Left cardiac atrium (tissue), 4 donors: ENCODE measurements around the gene COL9A3. TPM values are rescaled to one million over a fixed set of nuclear protein-coding genes. Genes with fewer than 3 reads are reported as not detected.

Source experiments
- ATAC-seq, 2 donors: fragments of 200-7000 bp; cut with Tn5 transposase; one replicate each; pipeline ENCODE4 v1.9.1; 2020; ENCODE audit warnings: mild to moderate bottlenecking in 2 of 2, moderate library complexity in 2 of 2
- DNase-seq: peaks from one replicate; pipeline ENCODE4 v3.0.0-alpha.2; 2020
- intact Hi-C, 2 donors: fragments of 100-400 bp; cut with DNase I; formaldehyde crosslinking; loops; one replicate each; pipeline versions ENCODE4 v1.14.1 to v1.15.1; 2022 to 2023
- total RNA-seq, 2 donors: library from RNA; stranded (reverse); fragmentation: NEBNext Ultra II Directional; extraction: Animal tissue kit (Norgen Biotek cat#: 25700); gene quantifications; one replicate each; pipeline ENCODE4 v1.2.1, GENCODE V29; 2021
- donor health status: DM: no; HTN: yes; CAD: no.
- donor health status: DM: no; HTN: yes; CAD: no; lungs with severe emphysema.
- donor health status: DM: yes; HTN: yes; CAD: no.
- donor health status: Dilated cardiomyopathy.

Gene COL9A3
- total RNA-seq, 2 donors from 2014 or later: 4.0 to 4.7 TPM

GRCh38 chr20:62828511-62829230, 11.8 kb downstream of the COL9A3 start:
- ATAC-seq (no peak), DNase-seq (no peak)
- intact Hi-C loops: no loop called here

GRCh38 chr20:62829231-62830230, 12.7 kb downstream of the COL9A3 start:
- DNase-seq (peak; percentile 20), ATAC-seq (no peak)
- intact Hi-C loops: no loop called here

- no peak for DNase-seq
Measured at GRCh38 chr20:62830251-62830650, 13.4 kb downstream of the COL9A3 start.

GRCh38 chr20:62830821-62831220, 14.0 kb downstream of the COL9A3 start:
- DNase-seq (no peak), ATAC-seq (no peak)

More at GRCh38 chr20:62830251-62830650, 13.4 kb downstream of the COL9A3 start:
- no peak for ATAC-seq
- intact Hi-C loops: no loop called here

GRCh38 chr20:62831361-62831788, 14.5 kb downstream of the COL9A3 start:
- intact Hi-C loops: no loop called here
- DNase-seq (no peak), ATAC-seq (no peak)

More at GRCh38 chr20:62830821-62831220, 14.0 kb downstream of the COL9A3 start:
- intact Hi-C loops: no loop called here

- ATAC-seq: no peak
- intact Hi-C loops: no loop called here
- no peak for DNase-seq
Measured at GRCh38 chr20:62831854-62832211, 15.0 kb downstream of the COL9A3 start.

GRCh38 chr20:62832212-62832922, 15.5 kb downstream of the COL9A3 start:
- intact Hi-C loops: no loop called here
- DNase-seq: peak; percentile 34
- ATAC-seq: peak; percentile 24 to 29

- ATAC-seq (peak in 1 of 2 donors; percentile 25), DNase-seq (peak; percentile 19)
- intact Hi-C loops: no loop called here
Measured at GRCh38 chr20:62832951-62833391, 16.1 kb downstream of the COL9A3 start.

- DNase-seq (no peak), ATAC-seq (no peak)
- intact Hi-C loops: no loop called here
Measured at GRCh38 chr20:62834967-62835730, 18.3 kb downstream of the COL9A3 start.

GRCh38 chr20:62835931-62836861, 19.3 kb downstream of the COL9A3 start:
- ATAC-seq (no peak), DNase-seq (no peak)
- intact Hi-C loops: no loop called here

- ATAC-seq (no peak), DNase-seq (no peak)
- intact Hi-C loops: no loop called here
Measured at GRCh38 chr20:62836967-62837490, 20.2 kb downstream of the COL9A3 start.

- DNase-seq (no peak), ATAC-seq (no peak)
- intact Hi-C loops: no loop called here
Measured at GRCh38 chr20:62837790-62838127, 20.9 kb downstream of the COL9A3 start.

GRCh38 chr20:62838128-62838891, 21.5 kb downstream of the COL9A3 start:
- peak in 1 of 2 donors; percentile 45 for ATAC-seq
- DNase-seq: no peak
- intact Hi-C loops: no loop called here

- intact Hi-C loops: no loop called here
- DNase-seq (no peak), ATAC-seq (no peak)
Measured at GRCh38 chr20:62839261-62839660, 22.4 kb downstream of the COL9A3 start.

- DNase-seq (no peak), ATAC-seq (no peak)
- intact Hi-C loops: no loop called here
Measured at GRCh38 chr20:62839816-62840215, 23.0 kb downstream of the COL9A3 start.

GRCh38 chr20:62840244-62841197, 23.7 kb downstream of the COL9A3 start:
- DNase-seq: no peak
- no peak for ATAC-seq
- intact Hi-C loops: no loop called here
